Measurements from ENCODE around the gene NOXO1.
"Not testable (repeated sequence)": the region's sequence is repeated elsewhere in the genome, so short reads cannot be mapped to it uniquely, and the experiment has no call there.

NOXO1 gene

DNA sequence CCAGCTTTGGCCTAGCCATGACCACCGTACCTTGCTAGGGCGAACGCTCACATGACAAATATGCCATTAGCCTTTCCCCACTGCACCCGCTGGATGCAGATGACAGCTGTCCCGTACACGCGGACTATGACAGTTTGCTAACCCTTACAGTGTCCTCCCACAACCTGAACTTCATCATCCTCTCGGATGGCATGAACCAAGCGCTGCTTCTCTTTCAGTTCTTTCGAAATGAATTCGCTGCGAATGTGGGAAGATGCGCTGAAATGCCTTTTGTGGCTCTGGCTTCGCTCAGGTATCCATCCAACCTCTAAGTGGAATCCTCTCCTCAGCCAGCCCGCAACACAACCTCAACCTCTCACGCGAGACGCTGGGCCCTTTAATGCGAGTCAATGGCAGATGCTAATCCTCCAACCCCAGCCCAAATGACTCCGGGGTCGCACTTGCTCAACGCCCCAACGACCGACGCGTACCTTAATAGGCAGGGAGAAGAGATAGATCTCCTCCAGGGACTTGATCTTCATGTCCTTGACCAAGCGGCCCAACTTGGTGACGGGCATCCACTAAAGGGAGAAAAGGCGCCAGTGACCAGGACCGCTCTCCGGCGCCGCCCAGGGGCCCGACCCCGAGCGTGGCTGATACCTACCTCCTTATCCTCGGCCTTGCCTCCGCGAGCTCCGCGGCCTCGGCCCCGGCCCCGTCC lies 17.3 kb downstream of the NOXO1 start:
- DNase-seq (ENCODE audit: low read depth in 3 of 3, low spot score in 1 of 3): peak in 1 of 3 donors; percentile 42

DNA sequence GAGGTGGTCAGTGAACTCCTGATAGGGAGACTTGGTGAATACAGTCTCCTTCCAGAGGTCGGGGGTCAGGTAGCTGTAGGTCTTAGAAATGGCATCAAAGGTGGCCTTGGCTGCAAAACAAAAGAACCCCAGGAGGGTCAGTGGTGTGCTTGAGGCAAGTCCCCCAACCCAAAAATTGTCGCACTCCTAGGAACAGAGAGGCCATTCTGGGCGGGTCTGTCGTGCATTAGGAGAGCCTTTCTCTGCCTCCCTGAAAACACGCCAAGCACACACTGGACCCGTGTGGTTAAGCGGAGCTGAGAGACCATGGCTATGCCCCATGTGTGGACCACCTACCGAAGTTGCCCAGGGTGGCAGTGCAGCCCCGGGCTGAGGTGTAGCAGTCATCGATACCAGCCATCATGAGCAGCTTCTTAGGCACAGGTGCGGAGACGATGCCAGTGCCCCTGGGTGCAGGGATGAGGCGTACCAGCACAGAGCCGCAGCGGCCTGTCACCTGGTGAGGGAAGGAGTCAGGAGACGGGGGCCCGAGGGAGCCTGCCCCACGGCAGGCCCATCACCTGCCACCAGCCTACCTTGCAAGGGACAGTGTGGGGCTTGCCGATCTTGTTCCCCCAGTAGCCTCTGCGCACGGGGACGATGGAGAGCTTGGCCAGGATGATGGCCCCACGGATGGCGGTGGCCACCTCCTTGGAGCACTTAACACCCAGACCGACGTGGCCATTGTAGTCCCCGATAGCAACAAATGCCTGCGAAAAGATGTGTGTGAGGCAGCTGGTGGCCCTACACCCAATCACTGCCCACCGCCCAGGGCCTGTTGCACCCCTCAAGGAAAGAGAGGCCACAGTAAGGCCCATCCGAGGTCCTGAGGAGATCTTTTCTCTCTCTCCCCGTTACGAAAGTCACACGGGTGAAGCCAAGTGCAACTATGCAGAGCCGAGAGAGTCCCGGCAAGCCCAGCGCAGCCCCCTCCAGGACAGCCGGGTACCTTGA lies 18.8 kb downstream of the NOXO1 start:
- not testable (repeated sequence) for DNase-seq (ENCODE audit: low read depth in 3 of 3, low spot score in 1 of 3)

DNA sequence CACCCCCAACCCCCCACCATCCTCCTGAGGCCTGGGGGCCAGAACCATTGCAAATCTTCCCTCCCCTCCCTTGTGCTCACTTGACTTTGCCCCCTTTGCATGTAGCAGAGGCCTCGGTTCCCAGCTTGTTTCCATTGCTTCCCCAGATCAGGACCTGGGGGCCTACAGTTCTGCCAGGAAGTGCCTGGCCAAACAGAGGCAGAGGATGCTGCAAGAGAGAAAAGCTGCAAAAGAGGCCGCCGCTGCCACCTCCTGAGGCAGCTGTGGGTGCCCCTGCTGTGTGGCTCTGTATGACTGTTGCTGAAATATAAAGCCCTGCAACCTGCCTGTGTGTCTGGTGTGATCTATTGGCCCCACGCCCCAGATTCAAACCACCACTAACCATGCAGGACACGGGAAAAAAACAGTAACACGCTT lies 19.6 kb downstream of the NOXO1 start:
- no peak for DNase-seq (ENCODE audit: low read depth in 3 of 3, low spot score in 1 of 3)

DNA sequence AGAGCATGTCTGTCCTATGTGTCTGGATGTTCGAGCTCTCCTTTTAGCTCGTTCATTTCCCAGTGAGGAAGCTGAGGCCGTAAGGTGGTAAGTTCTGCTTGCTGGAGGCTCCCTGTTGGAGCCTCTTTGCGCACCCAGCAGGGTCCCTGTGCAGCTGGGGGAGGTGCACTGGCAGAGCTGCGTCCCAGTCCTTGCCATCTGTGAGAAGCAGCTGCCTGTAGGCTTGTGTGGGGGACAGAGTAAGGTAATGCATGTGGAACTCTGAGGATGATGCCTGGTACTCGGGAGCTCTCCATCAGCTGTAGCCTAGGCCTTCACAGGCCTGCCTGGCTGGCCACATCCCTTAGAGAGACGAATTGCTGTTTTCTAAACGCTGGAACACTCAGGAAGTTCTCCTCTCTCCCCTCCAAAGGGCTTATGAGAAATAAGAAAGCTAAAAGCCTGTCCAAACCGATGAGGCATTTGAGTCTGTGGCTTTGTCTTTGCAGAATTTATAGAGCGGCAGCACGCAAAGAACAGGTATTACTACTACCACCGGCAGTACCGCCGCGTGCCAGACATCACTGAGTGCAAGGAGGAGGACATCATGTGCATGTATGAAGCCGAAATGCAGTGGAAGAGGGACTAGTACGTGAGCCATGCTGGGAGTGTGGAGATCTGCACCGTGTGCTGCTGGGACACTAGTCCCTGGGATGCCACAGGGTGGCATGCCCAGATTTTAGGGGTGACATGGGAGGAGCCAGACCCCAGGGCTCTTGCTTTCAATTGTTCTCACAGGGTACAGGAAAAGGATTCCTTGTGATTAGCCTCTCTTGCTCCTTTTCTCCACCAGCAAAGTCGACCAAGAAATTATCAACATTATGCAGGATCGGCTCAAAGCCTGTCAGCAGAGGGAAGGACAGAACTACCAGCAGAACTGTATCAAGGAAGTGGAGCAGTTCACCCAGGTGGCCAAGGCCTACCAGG lies 20.3 kb downstream of the NOXO1 start:
- peak in 1 of 3 donors; percentile 42 for DNase-seq (ENCODE audit: low read depth in 3 of 3, low spot score in 1 of 3)

DNA sequence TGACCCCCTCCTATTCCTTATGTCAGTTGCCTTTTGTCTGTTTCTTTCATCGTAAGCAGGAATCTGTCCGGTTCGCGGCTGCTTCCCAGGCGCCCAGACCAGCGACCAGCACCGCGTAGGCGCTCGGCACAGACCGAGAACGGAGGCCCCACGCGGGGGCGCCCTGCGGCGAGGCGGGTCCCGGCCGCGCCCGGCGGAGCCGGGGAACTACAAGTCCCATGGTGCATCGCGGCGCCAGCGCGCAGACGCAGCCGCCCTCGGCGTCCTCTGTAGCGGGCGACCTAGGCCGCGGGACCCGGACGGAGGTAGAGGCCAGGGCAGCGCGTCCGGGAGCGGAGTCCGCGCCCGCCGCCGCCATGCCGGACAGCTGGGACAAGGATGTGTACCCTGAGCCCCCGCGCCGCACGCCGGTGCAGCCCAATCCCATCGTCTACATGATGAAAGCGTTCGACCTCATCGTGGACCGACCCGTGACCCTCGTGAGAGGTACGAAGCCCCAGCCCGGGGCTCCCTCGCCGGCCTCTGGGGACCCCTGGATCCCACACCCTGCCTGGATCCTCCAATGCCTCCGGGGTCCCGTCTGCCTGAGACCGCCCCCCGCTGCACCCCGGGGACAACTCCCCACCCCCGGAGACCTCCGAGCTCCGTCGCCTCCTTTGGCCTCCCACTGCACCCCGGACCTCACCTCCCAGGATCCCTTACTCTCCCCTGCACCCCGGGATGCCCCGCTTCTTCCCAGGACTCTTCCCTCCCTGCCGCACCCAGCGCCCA lies 21.8 kb downstream of the NOXO1 start, which contains the start of gene NDUFB10:
TSS of gene NDUFB10 (plus strand) at position 270 of the 771 bp plus-strand sequence. CDS start at position 357, 87 bp downstream.
- peak; percentile 72 to 93 (median 80) for DNase-seq (ENCODE audit: low read depth in 3 of 3, low spot score in 1 of 3)

DNA sequence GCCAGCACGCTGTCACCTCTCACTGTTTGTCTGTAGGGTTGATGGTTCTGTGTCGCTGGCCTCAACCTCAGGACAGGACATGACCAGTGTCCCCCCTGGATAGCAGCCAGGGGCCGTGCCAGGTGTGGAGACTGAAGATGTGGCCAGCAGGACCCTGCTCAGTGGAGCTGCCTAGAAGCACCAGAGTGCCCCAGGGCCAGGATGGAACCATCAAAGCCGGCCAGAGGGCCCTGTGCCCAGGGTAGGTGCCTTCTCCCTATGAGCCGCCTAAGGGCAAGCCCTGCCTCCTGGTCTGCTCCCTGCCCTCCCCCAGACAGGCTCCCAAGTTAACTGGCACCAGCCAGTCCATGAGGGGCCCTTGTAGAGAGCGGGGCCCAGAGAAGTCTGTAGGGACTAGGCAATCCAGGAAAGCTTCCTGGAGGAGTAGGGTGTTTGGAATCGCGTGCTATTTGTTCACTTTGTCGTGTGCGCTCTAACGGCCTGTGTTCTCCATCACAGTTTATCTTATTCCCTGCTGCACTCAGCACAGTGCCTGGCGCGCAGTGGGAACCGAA lies 22.5 kb downstream of the NOXO1 start:
- DNase-seq (ENCODE audit: low read depth in 3 of 3, low spot score in 1 of 3): no peak

DNA sequence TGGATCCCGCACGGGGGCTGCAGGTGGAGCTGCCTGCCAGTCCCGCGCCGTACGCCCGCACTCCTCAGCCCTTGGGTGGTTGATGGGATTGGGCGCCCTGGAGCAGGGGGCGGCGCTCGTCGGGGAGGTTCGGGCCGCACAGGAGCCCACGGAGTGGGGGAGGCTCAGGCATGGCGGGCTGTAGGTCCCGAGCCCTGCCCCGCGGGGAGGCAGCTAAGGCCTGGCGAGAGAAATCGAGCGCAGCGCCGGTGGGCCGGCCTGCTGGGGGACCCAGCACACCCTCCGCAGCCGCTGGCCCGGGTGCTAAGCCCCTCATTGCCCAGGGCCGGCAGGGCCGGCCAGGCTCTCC lies 23.2 kb downstream of the NOXO1 start:
- DNase-seq (ENCODE audit: low read depth in 3 of 3, low spot score in 1 of 3): not testable (repeated sequence)

DNA sequence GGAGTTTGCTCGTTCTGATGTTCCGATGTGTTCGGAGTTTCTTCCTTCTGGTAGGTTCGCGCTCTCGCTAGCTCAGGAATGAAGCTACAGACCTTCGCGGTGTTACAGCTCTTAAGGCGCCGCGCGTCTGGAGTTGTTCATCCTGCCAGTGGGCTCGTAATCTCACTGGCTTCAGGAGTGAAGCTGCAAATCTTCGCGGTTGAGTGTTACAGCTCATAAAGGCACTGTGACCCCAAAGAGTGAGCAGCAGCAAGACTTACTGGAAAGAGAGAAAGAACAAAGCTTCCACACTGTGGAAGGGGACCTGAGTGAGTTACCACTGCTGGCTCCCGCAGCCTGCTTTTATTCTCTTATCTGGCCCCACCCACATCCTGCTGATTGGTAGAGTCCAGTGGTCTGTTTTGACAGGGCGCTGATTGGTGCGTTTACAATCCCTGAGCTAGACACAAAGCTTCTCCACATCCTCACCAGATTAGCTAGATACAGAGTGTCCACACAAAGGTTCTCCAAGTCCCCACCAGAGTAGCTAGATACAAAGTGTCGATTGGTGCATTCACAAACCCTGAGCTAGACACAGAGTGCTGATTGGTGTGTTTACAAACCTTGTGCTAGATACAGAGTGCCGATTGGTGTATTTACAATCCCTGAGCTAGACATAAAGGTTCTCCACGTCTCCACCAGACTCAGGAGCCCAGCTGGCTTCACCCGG lies 23.7 kb downstream of the NOXO1 start:
- not testable (repeated sequence) for DNase-seq (ENCODE audit: low read depth in 3 of 3, low spot score in 1 of 3)

DNA sequence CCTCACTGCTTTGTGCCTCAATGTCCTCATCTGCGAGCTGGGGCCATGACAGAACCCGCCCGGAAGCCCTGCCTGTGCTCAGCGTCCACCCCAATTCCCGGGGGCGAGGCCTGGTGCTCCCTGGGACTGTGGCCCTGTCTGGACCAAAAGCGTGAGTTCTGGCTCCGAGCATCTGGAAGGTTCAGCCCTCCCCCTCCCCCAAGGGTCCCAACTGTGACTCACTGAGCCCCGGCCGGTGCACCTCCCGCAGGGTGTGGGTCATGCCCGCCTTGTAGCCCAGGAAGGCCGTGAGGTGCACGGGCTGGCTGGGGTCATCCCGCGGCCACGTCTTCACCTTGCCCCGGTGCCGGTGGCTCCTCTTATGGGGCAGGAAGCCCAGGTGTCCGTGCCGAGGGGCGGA lies 27.5 kb downstream of the NOXO1 start:
- DNase-seq (ENCODE audit: low read depth in 3 of 3, low spot score in 1 of 3): no peak

DNA sequence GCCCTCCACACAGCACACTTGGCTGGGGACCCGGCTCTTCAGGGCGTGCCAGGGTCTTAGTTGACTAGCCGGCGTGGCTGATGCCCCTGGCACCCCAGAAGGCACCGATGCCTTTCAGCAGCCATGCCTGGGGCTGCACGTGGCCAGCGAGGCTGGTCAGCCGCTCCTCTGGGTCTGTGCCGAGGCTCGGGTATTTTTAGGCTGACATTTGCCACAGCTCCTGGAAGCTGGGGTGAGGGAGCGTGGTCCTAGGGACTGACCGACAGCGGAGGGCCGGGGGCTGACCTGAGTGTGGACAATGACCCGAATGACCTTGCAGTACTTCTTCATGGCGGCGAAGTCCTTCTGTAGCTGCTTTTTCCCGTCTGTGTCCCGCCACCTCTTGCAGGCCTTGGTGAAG lies 30.7 kb downstream of the NOXO1 start:
- DNase-seq (ENCODE audit: low read depth in 3 of 3, low spot score in 1 of 3): no peak

DNA sequence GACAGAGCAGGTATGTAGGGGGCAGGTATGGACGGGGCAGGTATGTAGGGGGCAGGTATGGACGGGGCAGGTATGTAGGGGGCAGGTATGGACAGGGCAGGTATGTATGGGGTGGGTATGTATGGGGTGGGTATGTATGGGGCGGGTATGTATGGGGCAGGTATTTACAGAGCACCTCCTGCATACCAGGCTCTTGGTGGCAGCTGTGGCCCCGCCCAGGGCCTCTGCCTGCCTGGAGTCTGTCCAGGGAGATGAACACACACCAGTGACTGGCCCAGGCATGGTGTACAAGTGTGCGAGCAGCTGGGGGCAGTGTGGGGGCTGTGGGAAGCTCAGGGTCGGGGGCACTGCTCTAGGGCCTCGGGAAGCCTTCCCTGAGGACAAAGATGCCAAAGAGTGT lies 31.2 kb downstream of the NOXO1 start:
- DNase-seq (ENCODE audit: low read depth in 3 of 3, low spot score in 1 of 3): no peak

DNA sequence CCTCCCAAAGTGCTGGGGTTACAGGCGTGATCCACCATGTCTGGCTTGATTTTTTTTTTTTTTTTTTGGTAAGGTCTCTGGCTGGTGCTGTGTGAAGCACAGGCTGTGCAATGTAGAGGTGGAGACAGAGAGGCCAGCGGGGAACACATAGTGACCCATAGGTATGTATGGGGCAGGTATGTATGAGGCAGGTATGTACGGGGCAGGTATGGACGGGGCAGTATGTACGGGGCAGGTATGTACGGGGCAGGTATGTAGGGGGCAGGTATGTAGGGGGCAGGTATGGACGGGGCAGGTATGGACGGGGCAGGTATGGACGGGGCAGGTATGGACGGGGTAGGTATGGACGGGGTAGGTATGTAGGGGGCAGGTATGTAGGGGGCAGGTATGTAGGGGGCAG lies 31.8 kb downstream of the NOXO1 start:
- no peak for DNase-seq (ENCODE audit: low read depth in 3 of 3, low spot score in 1 of 3)

DNA sequence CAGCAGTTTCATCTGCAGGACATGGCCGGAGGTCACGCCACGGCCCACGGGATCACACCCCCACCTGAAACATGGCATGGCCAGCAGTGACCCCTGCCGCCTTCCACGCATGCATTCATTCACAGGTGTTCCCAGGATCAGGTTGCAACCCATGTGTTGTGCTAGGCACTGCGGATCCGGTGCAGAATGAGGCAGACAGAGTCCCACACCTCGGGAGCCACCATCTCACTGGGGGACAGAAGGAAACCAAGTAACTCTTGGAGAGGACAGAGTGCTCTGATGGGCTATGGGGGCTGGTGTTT lies 33.9 kb downstream of the NOXO1 start:
- no peak for DNase-seq (ENCODE audit: low read depth in 3 of 3, low spot score in 1 of 3)

DNA sequence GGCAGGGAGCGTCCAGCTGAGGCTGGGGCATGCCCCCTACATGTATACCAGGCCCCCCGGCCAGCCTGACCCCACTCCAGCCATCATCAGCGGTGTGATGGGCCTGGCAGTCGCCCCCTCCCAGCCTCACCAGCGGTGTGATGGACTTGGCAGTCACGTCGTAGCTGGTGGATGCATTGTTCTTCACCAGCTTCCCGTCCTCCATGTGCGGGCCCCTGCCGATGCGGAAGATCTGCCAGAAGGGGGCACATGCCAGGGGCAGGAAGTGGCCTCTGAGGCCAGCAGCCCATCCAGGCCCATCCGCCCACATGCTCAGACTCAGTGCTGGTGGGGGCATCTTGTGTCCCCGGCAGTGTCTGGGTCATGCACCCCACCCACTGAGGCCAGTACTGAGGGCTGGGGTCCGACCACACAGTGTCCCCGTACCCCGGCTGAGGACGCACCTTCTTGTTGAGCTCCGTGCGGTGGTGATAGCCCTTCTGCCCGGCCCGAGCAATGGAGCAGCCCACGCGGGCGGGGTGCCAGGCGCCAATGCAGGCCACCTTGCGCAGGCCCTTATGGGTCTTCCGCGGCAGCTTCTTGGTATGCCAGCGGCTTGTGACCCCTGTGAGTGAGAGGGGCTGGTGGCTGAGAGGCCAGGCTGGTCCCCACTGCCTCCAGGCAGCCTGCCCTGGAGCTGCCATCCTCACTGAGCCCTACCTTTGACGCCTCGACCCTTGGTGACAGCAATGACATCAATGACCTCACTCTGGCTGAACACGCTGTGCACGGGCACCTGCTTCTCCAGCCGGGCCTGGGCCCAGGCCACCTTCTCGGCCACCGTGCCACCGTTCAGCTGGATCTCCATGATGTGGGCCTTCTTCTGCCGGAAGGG lies 34.5 kb downstream of the NOXO1 start:
- no peak for DNase-seq (ENCODE audit: low read depth in 3 of 3, low spot score in 1 of 3)

DNA sequence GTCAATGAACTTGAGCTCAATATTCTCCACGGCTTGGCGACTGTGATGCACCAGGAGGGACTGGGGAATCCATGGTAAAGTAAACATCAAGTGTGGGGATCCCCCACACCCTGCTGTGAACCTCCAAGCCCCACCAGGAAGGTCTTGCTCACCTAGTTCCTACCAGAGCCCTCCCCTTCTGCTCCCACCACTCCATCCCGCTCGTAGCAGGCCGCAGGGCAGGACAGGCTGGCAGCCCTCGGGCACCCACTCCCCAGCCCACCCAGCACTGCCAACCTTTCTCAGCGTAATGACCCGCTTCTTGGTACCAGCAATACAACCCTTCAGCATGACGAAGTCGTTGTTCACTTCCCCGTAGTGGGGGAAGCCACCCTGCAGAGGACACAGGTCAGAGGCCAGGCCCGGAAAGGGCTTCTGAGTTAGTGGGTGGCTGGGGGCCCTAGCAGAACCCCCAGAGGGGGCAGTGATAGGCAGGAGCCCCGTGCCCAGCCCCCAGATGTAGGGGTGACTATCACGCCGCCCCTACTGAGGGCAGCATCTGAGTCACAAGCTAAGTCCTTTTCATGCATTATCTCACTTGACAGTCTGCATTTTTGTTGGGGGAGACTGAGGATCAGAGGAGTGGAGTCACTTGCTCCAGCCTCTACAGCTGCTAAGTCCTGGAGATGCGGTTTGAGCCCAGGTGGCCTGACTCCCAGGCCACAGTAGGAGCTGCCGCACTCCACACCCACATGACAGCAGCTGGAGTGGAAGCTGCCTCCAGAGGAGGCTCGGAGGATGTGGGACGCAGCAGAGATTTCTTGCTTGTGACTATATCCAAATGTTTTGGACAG lies 35.5 kb downstream of the NOXO1 start:
- no peak for DNase-seq (ENCODE audit: low read depth in 3 of 3, low spot score in 1 of 3)

DNA sequence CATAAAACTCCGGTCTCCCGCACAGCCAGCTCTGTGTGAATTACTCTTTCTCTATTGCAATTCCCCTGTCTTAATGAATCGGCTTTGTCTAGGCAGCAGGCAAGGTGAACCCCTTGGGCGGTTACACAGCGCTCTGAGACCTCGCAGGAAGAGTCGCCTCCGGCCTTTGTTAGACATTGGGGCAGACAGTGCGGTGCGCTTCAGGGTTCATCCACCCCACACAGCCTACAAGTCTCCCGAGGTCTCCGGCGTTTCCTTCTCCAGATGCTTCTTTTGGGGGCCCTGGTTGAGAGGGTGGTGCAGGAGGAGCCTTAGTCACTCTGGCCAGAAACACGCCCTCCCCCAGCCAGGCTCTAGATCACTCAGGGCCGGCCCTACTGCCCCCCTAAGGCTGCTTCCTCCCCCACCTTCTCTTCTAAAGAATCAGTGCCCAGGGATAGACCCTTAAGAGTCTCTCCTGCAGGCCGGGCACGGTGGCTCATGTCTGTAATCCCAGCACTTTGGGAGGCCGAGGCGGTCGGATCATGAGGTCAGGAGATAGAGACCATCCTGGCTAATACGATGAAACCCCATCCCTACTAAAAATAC lies 36.6 kb downstream of the NOXO1 start:
- no peak for DNase-seq (ENCODE audit: low read depth in 3 of 3, low spot score in 1 of 3)

Measured in stimulated activated CD4-positive, alpha-beta T cell treated with anti-CD3 and anti-CD28 coated beads, TNF-alpha, amount 100 ng/mL, for 1 hour (primary cell).